ENCODE measurements around the gene SMAD3. TPM values are rescaled to one million over a fixed set of nuclear protein-coding genes. Genes with fewer than 3 reads are reported as not detected.

The SMAD3 gene
- total RNA-seq, 1 experiment from 2014 or later = 99.5 TPM

DNA sequence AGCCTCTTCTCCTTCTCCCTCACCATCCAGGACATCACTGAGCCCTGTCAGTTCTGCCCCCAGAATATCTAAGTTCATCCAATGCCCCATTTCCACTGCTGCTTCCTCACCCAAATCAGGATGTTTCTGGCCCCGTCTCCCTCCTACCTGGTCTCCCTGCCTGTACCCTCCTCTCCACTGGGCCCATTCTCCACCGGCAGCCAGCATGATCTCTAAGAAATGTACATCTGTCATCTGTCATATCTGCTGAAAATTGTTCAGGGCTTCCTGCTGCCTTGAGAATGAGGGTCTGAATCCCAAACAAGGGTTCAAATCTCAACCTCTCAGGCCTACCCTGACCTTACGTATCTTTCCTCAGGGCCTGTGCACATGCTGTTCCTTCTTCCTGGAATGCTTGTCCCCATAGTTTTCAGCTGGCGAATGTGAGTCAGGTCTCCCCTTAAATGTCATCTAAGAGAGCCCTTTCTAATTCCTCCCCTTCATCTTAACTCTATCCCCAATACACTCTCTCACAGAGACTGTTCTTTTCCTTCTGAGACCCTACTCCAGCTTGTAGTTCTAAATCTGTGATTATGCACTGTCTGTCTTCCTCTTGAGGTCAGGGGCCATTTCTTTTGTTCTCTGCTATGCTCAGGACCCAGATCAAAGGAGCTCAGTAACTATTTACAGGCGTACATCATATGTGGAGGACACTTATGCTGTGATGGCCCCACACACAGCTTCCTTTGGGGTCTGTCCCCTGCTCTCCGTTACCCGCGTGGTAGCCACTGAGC, 40.8 kb downstream of the SMAD3 start:
- Histone ChIP-seq H3K36me3 (ENCODE audit: low read depth) (peaks cover 26% of the 10 kb centered on the region), H3K79me2 (ENCODE audit: low read depth) (peaks cover 88% of the 10 kb centered on the region), H3K4me3 (no peak overlapping the region; the same call in 1 of the 2 replicates), H3K4me1 (replicated peaks; ENCODE audit: insufficient read depth) (peaks cover 71% of the 10 kb centered on the region), H2AFZ (no peak overlapping the region), H3F3A (ENCODE audit: insufficient read depth, low read depth) (peaks cover 74% of the 10 kb centered on the region), H3K27me3 (ENCODE audit: insufficient read depth, low read depth) (no peaks in the 10 kb centered on the region), H3K4me2 (peak overlapping the region; percentile 75), H3K9me3 (ENCODE audit: insufficient read depth, low read depth) (peaks cover 2% of the 10 kb centered on the region; the same call in 1 of the 2 replicates), H3K27ac (peak overlapping the region; percentile 100), H3K9me2 (ENCODE audit: insufficient read depth) (no peaks in the 10 kb centered on the region), H4K20me1 (ENCODE audit: insufficient read depth) (no peaks in the 10 kb centered on the region)
- no peak for DNase-seq
- ChIA-PET CTCF (interaction anchor here (1.3 kb wide), 1 partner anchor 61 kb away, joined by 4 read pairs; no protein-coding TSS in a partner anchor), POLR2A (ENCODE audit: unreplicated experiment) (interaction anchor here (0.5 to 1.3 kb wide), 9 partner anchors 8 to 1065 kb away, joined by 3 to 19 read pairs (median 3); partner anchors contain the start of gene SMAD3)
- intact Hi-C loops (cut with micrococcal nuclease; ENCODE audit: unreplicated experiment) = loop anchor here (1.0 to 10.0 kb wide), 6 partner anchors 15 to 199 kb away; no protein-coding TSS in a partner anchor
- TSS peak; percentile 81 for BruUV-seq (replicated peaks)
- TF ChIP-seq, protein P1, sequence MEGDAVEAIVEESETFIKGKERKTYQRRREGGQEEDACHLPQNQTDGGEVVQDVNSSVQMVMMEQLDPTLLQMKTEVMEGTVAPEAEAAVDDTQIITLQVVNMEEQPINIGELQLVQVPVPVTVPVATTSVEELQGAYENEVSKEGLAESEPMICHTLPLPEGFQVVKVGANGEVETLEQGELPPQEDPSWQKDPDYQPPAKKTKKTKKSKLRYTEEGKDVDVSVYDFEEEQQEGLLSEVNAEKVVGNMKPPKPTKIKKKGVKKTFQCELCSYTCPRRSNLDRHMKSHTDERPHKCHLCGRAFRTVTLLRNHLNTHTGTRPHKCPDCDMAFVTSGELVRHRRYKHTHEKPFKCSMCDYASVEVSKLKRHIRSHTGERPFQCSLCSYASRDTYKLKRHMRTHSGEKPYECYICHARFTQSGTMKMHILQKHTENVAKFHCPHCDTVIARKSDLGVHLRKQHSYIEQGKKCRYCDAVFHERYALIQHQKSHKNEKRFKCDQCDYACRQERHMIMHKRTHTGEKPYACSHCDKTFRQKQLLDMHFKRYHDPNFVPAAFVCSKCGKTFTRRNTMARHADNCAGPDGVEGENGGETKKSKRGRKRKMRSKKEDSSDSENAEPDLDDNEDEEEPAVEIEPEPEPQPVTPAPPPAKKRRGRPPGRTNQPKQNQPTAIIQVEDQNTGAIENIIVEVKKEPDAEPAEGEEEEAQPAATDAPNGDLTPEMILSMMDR (conservative IDR thresholded peaks at IDR 0.05) = no peak
- no peak for TF ChIP-seq EZH2 (IDR thresholded peaks at IDR 0.05; ENCODE audit: low read depth)

DNA sequence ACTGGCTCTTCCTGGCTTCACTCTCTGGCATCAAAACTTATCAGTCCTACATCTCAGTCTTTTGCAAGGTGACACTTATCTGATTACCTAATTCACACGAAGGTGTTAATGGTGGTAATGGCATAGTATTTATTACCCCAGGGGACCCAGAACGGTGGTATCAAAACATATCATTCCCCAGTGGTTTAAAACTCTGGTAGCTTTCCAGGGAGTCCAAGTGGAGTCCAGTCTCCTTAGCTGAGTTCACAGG, 41.3 kb downstream of the SMAD3 start:
- Histone ChIP-seq H3K79me2 (ENCODE audit: low read depth) (peaks cover 88% of the 10 kb centered on the region), H3K27ac (peak overlapping the region; percentile 100), H3K9me2 (ENCODE audit: insufficient read depth) (no peaks in the 10 kb centered on the region), H3K27me3 (ENCODE audit: insufficient read depth, low read depth) (no peaks in the 10 kb centered on the region), H3K36me3 (ENCODE audit: low read depth) (peaks cover 31% of the 10 kb centered on the region), H3F3A (ENCODE audit: insufficient read depth, low read depth) (peaks cover 79% of the 10 kb centered on the region), H3K4me2 (peak overlapping the region; percentile 75), H3K4me3 (no peak overlapping the region; the same call in 1 of the 2 replicates), H4K20me1 (ENCODE audit: insufficient read depth) (no peaks in the 10 kb centered on the region), H2AFZ (no peak overlapping the region), H3K4me1 (replicated peaks; ENCODE audit: insufficient read depth) (peaks cover 67% of the 10 kb centered on the region), H3K9me3 (ENCODE audit: insufficient read depth, low read depth) (peaks cover 7% of the 10 kb centered on the region; the same call in 1 of the 2 replicates)
- TF ChIP-seq, protein P1 (conservative IDR thresholded peaks at IDR 0.05) = no peak
- TF ChIP-seq EZH2 (IDR thresholded peaks at IDR 0.05; ENCODE audit: low read depth) = no peak
- intact Hi-C loops (cut with micrococcal nuclease; ENCODE audit: unreplicated experiment) = loop anchor here (1.0 to 10.0 kb wide), 9 partner anchors 19 to 223 kb away; partner anchors contain the start of genes AAGAB, IQCH and SMAD3
- DNase-seq = no peak
- BruUV-seq (replicated peaks) = no TSS peak
- ChIA-PET POLR2A (ENCODE audit: unreplicated experiment) (interaction anchor here (0.5 to 1.3 kb wide), 11 partner anchors 8 to 175 kb away, joined by 3 to 34 read pairs (median 4); no protein-coding TSS in a partner anchor), CTCF (interaction anchor here (1.0 to 1.3 kb wide), 2 partner anchors 17 to 62 kb away, joined by 3 to 4 read pairs; no protein-coding TSS in a partner anchor)

DNA sequence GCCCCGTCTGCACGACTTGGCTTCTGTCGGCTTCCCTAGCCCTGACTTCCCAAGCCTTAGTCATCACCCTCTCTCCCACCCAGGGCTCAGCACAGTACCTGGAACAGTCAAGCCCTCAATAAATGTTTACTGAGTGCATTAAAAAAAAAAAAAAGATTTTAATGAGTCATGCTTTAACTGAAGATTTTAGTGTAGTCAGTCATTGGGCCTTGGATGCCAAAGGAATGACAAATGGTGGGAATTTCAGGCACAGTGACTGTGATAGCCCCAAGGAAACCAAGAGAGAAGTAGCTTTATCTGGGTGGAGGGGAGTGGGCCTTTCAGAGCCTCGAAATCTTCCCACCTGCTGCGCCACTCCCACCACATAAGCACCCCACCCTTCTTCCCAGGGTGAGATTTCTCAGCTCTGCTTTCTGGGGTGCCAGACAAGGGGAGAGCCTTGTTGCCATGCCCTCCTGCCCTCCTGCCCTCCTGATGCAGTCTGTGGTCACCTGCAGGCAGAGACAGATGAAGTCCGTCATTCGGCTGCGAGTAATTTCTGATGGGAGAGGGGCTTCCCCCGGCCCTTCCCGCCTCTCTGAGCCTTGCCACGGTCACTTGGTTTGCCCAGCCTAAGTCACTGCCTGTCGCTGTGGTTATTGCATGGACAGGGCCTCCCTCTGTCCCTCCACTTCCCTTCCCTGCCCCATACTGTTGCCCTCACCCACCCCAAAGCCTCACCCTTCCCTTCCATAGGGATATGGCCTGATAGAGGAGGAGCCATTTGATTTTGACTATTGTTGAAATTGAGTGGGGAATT, 41.8 kb downstream of the SMAD3 start:
- peak; percentile 86 to 97 for DNase-seq
- peak overlapping the region; percentile 100 for H3K27ac ChIP-seq
- H3K36me3 ChIP-seq (ENCODE audit: low read depth) = peaks cover 32% of the 10 kb centered on the region
- H3K9me3 ChIP-seq (ENCODE audit: insufficient read depth, low read depth) = peaks cover 7% of the 10 kb centered on the region; the same call in 1 of the 2 replicates
- H3K9me2 ChIP-seq (ENCODE audit: insufficient read depth) = no peaks in the 10 kb centered on the region
- POLR2A ChIA-PET (ENCODE audit: unreplicated experiment) = interaction anchor here (0.5 to 1.3 kb wide), 14 partner anchors 9 to 224 kb away, joined by 3 to 34 read pairs (median 6); no protein-coding TSS in a partner anchor
- H3K27me3 ChIP-seq (ENCODE audit: insufficient read depth, low read depth) = no peaks in the 10 kb centered on the region
- peaks cover 80% of the 10 kb centered on the region for H3F3A ChIP-seq (ENCODE audit: insufficient read depth, low read depth)
- CTCF ChIA-PET = interaction anchor here (0.7 to 1.3 kb wide), 4 partner anchors 17 to 177 kb away, joined by 3 to 7 read pairs (median 5); no protein-coding TSS in a partner anchor
- no peak overlapping the region for H2AFZ ChIP-seq
- no peaks in the 10 kb centered on the region for H4K20me1 ChIP-seq (ENCODE audit: insufficient read depth)
- peaks cover 67% of the 10 kb centered on the region for H3K4me1 ChIP-seq (replicated peaks; ENCODE audit: insufficient read depth)
- intact Hi-C loops (cut with micrococcal nuclease; ENCODE audit: unreplicated experiment) = loop anchor here (1.0 to 10.0 kb wide), 9 partner anchors 18 to 224 kb away; partner anchors contain the start of genes AAGAB, IQCH and SMAD3
- H3K4me2 ChIP-seq = peak overlapping the region; percentile 86
- peak overlapping the region; percentile 38; the same call in 1 of the 2 replicates for H3K4me3 ChIP-seq
- TSS peak; percentile 50 for BruUV-seq (replicated peaks)
- H3K79me2 ChIP-seq (ENCODE audit: low read depth) = peaks cover 87% of the 10 kb centered on the region
- TF ChIP-seq, protein P1 (conservative IDR thresholded peaks at IDR 0.05) = no peak
- TF ChIP-seq EZH2 (IDR thresholded peaks at IDR 0.05; ENCODE audit: low read depth) = no peak

Data from PC-9 (cell line).